Activated CD8-positive, alpha-beta memory T cell treated with anti-CD3 and anti-CD28 coated beads for 36 hours (primary cell): Measurements from ENCODE around the gene BRIP1. TPM values are rescaled to one million over a fixed set of nuclear protein-coding genes. Genes with fewer than 3 reads are reported as not detected.
"Not testable (repeated sequence)": the region's sequence is repeated elsewhere in the genome, so short reads cannot be mapped to it uniquely, and the experiment has no call there.

Experiments used
- CTCF ChIA-PET: fragments of 350-600 bp; sonication (Branson Sonifier 250); formaldehyde crosslinking; loops from one replicate; lab custom pipeline; 2021; ENCODE audit warnings: antibody characterized with exemption; lab: Charles Lee
- POLR2A ChIA-PET: fragments of 350-600 bp; sonication (Branson Sonifier 250); formaldehyde crosslinking; loops from one replicate; lab custom pipeline; 2021; ENCODE audit warnings: antibody characterized with exemption; lab: Charles Lee
- total RNA-seq, 2 experiments: library from RNA; stranded (reverse); gene quantifications; one replicate each; pipeline ENCODE4 v1.2.3, GENCODE V29; 2021

The BRIP1 gene
- total RNA-seq, 2 experiments from 2014 or later, result 15.5 to 16.2 TPM

DNA sequence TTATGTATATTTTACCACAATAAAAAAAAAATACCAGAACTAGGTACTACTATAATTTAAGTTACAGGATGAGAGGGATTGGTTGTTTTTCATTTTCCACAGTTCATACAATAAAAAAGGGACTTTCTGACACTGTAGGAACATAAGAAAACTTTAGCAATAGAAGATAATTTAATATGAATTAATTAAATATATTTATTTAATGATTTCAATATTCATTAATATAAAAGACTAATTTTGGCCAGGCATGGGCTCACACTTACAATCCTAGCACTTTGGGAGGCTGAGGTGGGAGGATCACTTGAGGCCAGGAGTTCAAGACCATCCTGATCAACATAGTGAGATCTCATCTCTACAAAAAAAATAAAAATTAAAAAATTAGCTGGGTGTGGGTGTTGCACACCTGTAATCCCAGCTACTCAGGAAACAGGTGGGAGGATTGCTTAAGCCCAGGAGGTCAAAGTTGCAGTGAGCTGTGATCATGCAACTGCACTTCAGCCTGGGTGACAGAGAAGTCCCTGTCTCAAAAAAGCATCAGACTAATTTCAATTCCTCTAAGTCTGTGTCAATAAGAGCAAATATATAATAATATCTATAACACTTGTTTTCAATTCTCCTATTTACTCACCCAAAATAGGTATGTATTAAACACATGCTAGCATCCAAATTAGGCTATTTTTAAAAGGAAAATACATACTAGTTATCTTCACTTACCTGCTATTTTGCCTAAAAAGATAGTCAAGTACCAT lies 79.6 kb downstream of the BRIP1 start:
- CTCF ChIA-PET, result no interaction called here

DNA sequence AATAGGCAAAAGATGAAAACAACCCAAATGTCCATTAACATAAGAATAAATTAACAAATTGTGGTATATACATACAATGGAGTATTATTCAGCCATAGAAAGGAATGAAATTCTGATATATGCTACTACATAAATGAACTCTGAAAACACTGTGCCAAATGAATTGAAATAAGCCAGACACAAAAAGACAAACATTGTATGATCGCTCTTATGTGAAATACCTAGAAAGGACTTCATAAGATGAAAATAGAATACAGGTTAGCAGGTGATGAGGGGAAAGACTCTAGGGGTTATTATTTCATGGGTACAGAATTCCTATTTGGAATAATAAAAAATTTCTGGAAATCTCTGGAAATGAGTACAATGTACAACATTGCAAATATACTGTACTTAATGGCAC lies 80.2 kb downstream of the BRIP1 start:
- POLR2A ChIA-PET, result no interaction called here
- CTCF ChIA-PET, result no interaction called here

More for the DNA sequence above, 79.6 kb downstream of the BRIP1 start:
- POLR2A ChIA-PET, result no interaction called here

DNA sequence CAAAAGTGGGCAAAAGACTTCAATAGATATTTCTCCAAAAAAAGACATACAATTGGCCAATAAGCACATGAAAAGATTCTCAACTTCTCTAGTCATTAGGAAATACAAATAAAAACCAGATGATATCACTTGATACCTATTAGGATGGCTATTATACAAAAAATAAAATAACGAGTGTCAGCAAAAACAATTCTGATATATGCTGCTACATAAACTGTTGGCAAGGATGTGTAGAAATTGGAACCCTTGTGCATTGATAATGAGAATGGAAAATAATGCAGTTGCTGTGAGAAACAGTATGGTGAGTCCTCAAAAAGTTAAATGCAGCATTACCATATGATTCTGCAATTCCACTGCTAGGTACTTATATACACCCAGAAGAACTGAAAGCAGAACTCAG lies 80.6 kb downstream of the BRIP1 start:
- ChIA-PET POLR2A (no interaction called here), CTCF (no interaction called here)

DNA sequence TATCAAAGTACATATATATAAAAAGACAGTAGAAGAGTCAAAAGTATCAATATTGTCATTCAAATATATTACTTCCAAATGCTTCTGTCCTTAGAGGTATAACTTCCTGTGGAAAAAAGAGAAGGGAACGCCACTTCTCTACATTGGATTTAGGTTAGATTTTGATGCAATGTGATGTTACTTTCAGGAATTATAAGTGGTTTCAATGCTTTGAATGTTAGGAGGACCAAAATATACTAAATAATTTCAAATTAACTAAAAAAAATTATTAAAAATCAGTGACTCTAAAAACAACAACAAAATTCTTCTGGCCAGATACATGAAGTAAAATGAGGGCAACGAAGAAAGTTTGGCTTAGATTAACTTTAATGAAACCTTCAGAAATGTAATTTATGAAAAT lies 88.0 kb downstream of the BRIP1 start:
- ChIA-PET CTCF (no interaction called here), POLR2A (no interaction called here)

DNA sequence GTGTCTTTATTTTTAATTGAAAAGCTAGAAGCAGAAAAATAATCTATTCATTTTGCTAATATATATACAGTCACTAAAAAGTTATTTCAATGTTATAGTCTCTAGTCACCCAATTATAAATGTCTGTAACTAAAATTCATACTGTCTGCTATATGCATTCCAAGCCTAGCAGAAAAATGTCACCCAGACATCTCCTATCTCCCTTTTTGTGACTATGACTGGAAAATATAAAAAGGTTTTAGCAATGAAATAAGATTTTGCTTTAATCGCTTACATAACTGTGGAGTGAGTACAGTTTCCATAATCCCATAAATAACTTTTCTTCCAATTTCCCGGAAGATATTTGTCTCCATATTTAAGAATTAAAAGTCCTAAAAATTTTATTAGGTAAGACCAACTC lies 88.6 kb downstream of the BRIP1 start:
- ChIA-PET POLR2A (no interaction called here), CTCF (no interaction called here)

DNA sequence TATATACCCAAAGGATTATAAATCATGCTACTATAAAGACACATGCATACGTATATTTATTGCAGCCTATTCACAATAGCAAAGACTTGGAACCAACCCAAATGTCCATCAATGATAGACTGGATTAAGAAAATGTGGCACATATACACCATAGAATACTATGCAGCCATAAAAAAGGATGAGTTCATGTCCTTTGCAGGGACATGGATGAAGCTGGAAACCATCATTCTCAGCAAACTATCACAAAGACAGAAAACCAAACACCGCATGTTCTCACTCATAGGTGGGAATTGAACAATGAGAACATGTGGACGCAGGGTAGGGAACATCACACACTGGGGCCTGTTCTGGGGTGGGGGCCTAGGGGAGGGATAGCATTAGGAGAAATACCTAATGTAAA lies 89.2 kb downstream of the BRIP1 start:
- POLR2A ChIA-PET, CTCF ChIA-PET: not testable (repeated sequence)

DNA sequence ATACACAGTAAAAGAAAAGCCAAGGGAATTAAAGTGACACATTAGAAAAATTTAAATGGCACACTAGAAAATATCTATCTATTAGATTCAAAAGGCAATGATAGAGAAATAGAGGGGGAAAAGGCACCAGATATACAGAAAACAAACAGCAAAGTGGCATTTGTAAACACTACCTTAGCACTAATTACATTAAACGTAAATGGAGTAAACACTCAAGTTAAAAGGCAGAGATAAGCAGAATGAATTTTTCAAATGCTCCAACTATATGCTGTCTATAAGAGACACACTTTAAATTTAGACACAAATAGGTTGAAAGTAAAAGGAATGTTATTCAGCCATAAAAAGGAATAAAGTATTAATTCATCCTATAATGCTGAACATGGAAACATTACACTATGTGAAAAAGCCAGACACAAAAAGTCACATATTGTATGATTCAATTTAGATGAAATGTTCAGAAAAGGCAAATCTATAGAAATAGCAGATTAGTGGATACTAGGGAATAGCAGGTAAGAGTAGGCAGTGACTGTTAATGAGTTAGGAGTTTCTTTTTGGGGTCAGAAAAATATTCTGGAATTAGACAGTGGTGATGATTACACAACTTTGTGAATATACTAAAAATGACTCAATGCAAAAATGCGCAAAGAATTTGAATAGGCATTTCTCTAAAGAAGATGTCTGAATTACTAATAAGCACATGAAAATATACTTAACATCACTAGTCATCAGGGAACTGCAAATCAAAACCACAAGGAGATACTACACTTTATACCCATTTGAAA lies 92.4 kb downstream of the BRIP1 start:
- POLR2A ChIA-PET, result no interaction called here
- CTCF ChIA-PET, result no interaction called here

DNA sequence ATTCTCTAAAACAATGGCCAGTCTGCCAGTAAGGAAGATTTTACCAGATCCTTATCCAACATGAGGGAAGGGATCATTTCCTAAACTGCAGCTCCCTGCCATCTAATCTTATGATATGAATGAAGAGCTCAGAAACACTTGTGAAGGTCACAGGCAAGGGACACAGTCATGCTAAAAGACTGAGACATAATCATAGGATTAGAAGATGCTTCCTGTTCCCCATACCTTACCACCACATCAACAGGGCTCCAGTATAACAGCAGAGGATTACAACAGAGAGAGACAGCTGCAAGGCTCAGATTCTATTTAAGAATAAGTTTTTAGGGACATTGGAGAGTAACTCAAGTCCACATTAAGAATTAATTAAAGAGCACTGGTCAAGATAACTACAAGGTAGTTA lies 93.3 kb downstream of the BRIP1 start:
- POLR2A ChIA-PET, result no interaction called here
- CTCF ChIA-PET, result no interaction called here

DNA sequence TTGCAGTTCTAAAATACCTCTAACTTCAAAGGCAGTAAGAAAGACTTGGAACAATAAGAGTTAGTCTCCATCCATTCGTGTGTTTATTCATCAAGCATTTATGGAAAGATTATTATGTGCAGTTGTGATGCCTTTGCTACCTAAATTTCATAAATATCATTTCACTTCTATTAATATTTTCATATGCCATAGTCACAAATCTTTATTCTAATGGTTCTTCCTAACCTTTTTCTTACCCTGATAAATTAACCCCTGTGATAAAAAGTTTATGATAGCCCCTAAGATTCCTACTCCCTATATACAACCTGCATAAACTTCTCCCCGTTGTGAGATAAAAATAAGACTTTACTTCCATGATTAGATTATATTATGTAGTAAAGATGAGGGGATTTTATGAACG lies 94.9 kb downstream of the BRIP1 start:
- POLR2A ChIA-PET, result no interaction called here
- CTCF ChIA-PET, result no interaction called here

DNA sequence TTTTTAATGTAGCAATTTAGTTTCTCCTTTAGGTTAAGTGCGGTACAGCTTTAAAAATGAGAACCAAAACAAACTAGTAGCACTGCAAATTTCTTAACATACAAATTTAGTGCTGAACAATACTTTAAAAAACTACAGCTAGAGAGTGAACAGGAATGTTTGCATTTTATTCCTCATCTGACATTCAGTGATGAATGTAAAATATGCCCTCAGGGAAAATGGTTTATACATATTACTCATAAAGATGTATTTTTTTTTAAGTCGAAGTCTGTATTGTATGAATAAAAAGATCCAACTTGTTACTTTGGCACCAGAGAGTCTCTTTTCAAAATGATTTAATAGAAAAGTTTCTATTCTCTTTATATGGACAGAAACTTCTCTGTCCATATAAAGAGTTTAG lies 96.8 kb downstream of the BRIP1 start:
- POLR2A ChIA-PET, result no interaction called here

DNA sequence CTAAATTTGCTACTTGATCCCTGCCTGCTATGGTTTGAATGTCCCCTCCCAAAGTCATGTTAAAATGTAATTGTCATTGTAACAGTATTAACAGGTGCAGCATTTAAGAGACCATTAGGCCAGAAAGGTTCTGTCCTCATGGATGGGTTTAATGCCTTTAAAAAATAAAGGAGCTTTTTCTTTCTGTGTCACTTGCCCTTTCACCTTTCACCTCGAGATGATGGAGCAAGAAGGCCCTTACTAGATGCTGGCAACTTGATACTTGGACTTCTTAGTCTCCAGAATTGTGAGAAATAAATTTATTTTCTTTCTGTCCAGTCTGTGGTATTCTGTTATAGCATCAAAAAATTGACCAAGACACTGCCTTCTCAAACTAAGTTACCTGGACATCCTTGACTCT lies 98.5 kb downstream of the BRIP1 start:
- POLR2A ChIA-PET, result no interaction called here
- CTCF ChIA-PET, result no interaction called here

More for the DNA sequence above, 96.8 kb downstream of the BRIP1 start:
- CTCF ChIA-PET, result no interaction called here

DNA sequence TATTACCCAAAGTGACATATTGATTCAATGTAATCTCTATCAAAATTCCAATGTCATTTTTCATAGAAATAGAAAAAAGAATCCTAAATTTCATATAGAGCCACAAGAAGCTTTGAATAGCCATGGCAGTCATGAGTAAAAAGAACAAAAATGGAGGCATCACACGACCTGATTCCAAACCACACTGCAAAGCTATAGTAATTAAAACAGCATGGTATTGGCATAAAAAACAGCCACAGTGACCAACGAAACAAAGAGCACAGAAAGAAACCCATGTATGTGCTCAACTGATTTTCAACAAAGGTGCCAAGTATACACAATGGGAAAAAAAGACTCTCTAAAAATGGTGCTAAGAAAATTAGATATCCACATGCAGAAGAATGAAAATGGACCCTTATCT lies 101.5 kb downstream of the BRIP1 start:
- POLR2A ChIA-PET, result no interaction called here
- CTCF ChIA-PET, result no interaction called here

DNA sequence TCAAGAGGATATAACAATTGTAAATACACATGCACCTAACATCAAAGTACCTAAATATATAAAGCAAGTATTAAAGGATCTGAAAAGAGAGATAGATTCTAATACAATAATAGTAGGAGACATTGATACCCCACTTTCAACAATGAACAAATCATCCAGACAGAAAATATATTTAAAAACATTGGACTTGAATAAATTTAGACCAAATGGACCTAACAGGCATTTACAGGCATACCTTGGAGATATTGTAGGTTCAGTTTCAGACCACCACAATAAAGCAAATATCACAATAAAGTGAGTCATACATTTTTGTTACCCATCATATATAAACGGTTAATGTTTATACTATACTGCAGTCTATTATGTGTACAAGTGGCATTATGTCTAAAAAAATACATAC lies 104.0 kb downstream of the BRIP1 start:
- ChIA-PET POLR2A (no interaction called here), CTCF (no interaction called here)

DNA sequence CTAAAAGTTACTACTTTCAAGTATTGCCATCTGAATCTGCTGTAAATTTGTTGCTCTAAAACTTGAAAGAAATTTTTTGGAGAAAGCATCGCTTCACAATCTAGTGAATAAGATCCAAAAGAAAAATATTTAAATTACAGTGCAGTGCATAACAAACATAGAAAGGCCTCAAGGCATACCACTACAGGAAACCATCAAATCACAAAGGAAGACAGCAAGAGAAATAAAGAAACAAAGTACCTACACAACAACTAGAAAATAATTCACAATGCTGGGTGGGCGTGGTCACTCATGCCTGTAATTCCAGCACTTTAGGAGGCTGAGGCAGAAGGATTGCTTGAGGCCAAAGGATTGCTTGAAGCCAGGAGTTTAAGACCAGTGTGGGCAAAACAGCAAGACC lies 104.9 kb downstream of the BRIP1 start:
- ChIA-PET POLR2A (no interaction called here), CTCF (no interaction called here)

DNA sequence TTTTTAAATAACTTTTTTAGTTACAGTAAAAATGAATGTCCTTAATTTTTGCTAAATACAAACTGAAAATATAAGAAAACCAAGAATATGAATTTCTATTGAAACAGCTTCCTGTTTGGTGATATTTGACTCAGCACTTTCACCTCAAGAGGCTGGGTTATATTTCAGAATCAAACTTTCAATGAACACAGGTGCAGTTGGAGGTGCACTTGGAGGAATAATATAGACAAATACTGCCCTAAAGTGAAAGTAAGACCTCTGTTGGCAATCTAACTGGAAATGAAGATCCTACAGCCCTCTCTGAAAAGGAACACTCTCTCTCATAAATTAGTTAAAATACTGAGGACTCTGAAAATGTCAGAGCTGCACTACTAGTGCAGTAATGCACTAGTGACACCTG lies 106.2 kb downstream of the BRIP1 start:
- POLR2A ChIA-PET, result no interaction called here
- CTCF ChIA-PET, result no interaction called here

DNA sequence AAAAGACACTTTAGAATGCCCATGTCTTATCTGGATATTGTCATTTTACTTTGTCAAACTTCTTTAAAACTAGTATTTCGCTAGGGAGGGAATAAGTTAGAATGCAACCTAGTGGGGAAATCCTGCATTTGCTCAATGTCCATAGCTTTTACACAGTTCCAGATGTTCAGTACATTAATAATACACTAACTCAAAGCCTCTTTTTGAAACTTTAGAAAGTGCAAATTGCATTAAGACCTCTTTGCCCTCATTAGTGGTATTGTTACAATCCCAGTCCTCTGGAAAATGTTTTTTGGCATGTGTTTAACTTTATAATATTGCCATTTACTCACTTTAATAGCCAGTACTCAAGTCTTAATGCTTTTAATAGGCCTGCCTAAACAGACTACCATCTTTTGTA lies 106.8 kb downstream of the BRIP1 start:
- ChIA-PET CTCF (no interaction called here), POLR2A (no interaction called here)

DNA sequence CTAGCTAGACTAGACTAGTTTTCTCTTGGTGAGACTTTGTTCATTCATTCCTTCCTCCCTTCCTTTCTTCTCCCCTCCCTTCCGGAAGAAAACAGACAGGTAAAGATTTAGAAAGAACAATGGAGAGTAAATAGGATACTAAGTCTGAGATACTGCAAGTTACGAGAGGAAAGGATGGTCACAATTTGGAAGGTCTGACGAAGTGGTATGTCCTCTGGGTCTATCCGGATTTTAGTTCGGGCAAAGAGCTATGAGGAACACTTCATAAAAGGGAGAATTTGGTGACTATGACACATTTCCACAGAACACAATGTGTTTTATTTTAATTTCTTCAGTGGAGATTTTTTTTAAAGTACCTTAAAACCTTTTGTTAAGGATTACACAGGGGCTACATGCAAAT lies 107.7 kb downstream of the BRIP1 start:
- POLR2A ChIA-PET, result no interaction called here
- CTCF ChIA-PET, result no interaction called here

DNA sequence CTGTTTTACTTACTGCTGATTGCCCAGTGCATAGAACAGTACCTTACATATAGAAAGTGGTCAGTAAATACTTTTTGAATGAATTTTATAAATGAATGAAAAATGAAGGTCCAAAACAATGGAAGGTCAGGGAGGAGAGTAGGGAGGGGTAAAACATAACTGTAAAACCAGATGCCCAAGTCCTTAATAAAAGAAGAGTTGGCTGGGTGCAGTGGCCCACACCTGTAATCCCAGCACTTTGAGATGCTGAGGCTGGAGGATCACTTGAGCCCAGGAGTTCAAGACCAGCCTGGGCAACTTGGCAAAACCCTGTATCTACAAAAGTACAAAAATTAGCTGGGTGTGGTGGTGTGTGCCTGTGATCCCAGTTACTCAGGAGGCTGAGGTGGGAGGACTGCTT lies 108.2 kb downstream of the BRIP1 start:
- CTCF ChIA-PET, result no interaction called here
- POLR2A ChIA-PET, result no interaction called here

DNA sequence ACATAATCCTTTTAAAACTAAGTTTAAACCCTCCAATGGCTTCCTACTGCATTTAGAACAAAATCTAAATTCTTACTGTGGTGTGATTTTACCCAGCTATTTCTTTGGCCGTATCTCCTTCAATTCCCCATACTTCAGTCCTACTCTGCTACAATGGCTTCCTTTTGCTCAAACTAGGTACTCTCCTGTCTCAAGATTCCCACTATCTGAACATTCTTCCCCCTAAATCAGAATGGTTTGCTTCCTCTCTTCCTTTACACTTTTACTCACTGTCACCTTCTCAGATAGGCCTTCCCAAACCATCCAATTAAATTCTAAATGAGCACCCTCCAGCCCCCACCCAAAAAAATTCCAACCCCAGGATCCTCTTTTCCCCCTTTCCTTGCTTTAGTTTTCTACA lies 109.2 kb downstream of the BRIP1 start:
- CTCF ChIA-PET, result no interaction called here
- POLR2A ChIA-PET, result no interaction called here

DNA sequence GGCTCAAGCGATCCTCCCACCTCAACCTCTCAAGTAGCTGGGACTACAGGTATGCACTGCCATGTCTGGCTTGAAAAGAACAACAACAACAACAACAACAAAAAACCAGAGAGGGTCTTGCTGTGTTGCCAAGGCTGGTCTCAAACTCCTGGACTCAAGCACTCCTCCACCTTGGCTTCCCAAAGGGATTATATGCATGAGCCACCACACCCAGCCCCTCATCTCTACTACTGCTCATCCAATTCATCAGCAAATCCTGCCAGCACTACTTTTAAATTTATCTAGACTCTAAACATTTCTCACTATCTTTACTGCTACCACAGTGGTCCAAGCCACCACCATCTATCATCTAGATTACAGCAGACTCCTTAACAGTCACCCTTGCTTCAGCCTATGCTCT lies 109.6 kb downstream of the BRIP1 start:
- ChIA-PET POLR2A (no interaction called here), CTCF (no interaction called here)

DNA sequence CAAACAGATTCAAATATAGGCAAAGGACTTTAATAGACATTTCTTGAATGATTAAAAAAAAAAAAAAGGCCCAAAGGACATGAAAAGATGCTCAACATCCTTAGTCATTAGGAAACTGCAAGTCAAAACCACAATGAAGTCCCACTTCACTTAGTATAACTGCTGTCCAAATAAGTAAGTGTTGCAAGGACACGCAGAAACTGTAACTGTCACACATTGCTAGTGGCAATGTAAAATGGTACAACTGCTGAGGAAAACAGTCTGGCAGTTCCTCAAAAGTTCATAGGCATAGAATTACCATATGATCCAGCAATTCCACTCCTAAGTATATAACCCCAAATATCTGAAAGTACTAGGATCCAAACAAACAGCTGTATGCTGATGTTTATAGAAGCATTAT lies 112.7 kb downstream of the BRIP1 start:
- ChIA-PET POLR2A (no interaction called here), CTCF (no interaction called here)
